ENCODE data around the gene PPP1R12C. TPM values are rescaled to one million over a fixed set of nuclear protein-coding genes. Genes with fewer than 3 reads are reported as not detected.

Gene PPP1R12C
- total and polyA plus RNA-seq, 9 donors, result 21.4 to 152 (median 110) TPM

GRCh38 chr19:55146078-55146704 is 28.8 kb upstream of the PPP1R12C start:
- no peaks in the 10 kb centered on the region for H3K36me3 ChIP-seq
- peaks cover 5% of the 10 kb centered on the region for H3K27me3 ChIP-seq
- no peaks in the 10 kb centered on the region for H3K9me3 ChIP-seq
- H3K4me3 ChIP-seq, result no peak overlapping the region
- no peak overlapping the region for H3K27ac ChIP-seq
- no peak for DNase-seq
- 1% methylated on average over 38 to 41 of the region's 41 CpGs for WGBS, 3 donors
- no peaks in the 10 kb centered on the region for H3K4me1 ChIP-seq (ENCODE audit: insufficient read depth)
- intact Hi-C loops (cut with DNase I), result loop anchor here in 3 of 4 donors (10.0 kb wide), 2 partner anchors 229 to 359 kb away; partner anchors contain the start of genes IL11 (in 1 of the 3) and TMEM190 (in 1 of the 3)
- no peak for TF ChIP-seq CTCF (IDR thresholded peaks at IDR 0.05)
- TF ChIP-seq EP300 (IDR thresholded peaks at IDR 0.05), result no peak
- TF ChIP-seq POLR2A (IDR thresholded peaks at IDR 0.05), result no peak

DNA sequence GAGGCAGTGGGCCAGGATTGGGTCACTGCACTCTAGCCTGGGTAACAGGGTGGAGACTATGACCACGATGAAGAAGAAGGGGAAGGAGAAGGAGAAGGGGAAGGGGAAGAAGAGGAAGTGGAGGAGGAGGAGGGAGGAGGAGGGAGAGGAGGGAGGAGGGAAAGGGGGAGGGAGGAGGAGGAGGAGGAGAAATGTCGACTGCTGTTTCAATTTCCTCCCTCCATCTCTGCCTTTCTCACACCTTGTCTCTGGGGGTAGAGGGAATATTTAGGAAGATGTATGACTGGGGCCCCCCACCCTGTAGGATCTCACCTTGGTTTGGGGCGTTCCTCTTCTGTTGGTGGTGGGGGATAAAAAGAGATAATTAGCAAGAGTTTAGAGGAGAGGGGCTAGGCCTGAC is 27.8 kb upstream of the PPP1R12C start:
- no peaks in the 10 kb centered on the region for H3K9me3 ChIP-seq
- no peaks in the 10 kb centered on the region for H3K36me3 ChIP-seq
- no peaks in the 10 kb centered on the region for H3K4me1 ChIP-seq (ENCODE audit: insufficient read depth)
- TF ChIP-seq CTCF (IDR thresholded peaks at IDR 0.05) (no peak), EP300 (IDR thresholded peaks at IDR 0.05) (no peak), POLR2A (IDR thresholded peaks at IDR 0.05) (no peak)
- intact Hi-C loops (cut with DNase I), result loop anchor here in 3 of 4 donors (10.0 kb wide), 2 partner anchors 230 to 360 kb away; partner anchors contain the start of genes IL11 (in 1 of the 3) and TMEM190 (in 1 of the 3)
- H3K27ac ChIP-seq, result no peak overlapping the region
- WGBS, 3 donors, result 12 to 17% (median 15%) methylated on average over 3 of the region's 3 CpGs
- peaks cover 5% of the 10 kb centered on the region for H3K27me3 ChIP-seq
- DNase-seq, result no peak
- H3K4me3 ChIP-seq, result no peak overlapping the region

DNA sequence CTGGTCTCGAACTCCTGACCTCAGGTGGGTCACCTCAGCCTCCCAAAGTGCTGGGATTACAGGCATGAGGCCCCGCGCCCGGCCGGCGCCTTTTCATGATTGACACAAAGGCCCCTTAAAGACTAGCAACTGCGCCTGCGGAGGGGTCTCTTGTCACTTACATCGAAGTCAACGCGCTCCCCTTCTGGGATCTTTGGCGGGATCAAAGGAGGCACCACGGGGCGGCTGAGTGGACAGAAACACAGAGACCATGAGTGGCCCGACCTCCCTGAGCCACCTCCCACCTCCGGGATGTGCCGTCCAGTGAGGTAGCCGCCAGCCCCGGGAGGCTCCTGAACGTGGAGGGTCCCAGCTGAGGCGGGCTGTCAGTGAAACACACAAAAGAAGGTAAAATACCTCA is 24.3 kb upstream of the PPP1R12C start:
- TF ChIP-seq POLR2A (IDR thresholded peaks at IDR 0.05) (no peak), EP300 (IDR thresholded peaks at IDR 0.05) (no peak), CTCF (IDR thresholded peaks at IDR 0.05) (no peak)
- H3K4me3 ChIP-seq, result no peak overlapping the region
- no peaks in the 10 kb centered on the region for H3K9me3 ChIP-seq
- intact Hi-C loops (cut with DNase I), result loop anchor here in 3 of 4 donors (5.0 to 10.0 kb wide), 3 partner anchors 233 to 363 kb away; partner anchors contain the start of genes IL11 (in 1 of the 3) and TMEM190 (in 1 of the 3)
- DNase-seq, result no peak
- no peaks in the 10 kb centered on the region for H3K4me1 ChIP-seq (ENCODE audit: insufficient read depth)
- H3K36me3 ChIP-seq, result no peaks in the 10 kb centered on the region
- WGBS, 3 donors, result 11 to 29% (median 25%) methylated on average over 21 of the region's 21 CpGs
- H3K27me3 ChIP-seq, result peaks cover 4% of the 10 kb centered on the region
- H3K27ac ChIP-seq, result no peak overlapping the region

- Histone ChIP-seq H3K27me3 (peaks cover 2% of the 10 kb centered on the region), H3K4me1 (ENCODE audit: insufficient read depth) (no peaks in the 10 kb centered on the region), H3K27ac (no peak overlapping the region), H3K9me3 (no peaks in the 10 kb centered on the region), H3K36me3 (no peaks in the 10 kb centered on the region), H3K4me3 (no peak overlapping the region)
- WGBS, 3 donors, result 28 to 41% (median 36%) methylated on average over 9 of the region's 9 CpGs
- TF ChIP-seq EP300 (IDR thresholded peaks at IDR 0.05) (no peak), POLR2A (IDR thresholded peaks at IDR 0.05) (no peak), CTCF (IDR thresholded peaks at IDR 0.05) (no peak)
- intact Hi-C loops (cut with DNase I), result no loop called here
- no peak for DNase-seq
These were observed 20.5 kb upstream of the PPP1R12C start for GRCh38 chr19:55137915-55138314.
